Measurements from ENCODE around the gene SH3BP1. TPM values are rescaled to one million over a fixed set of nuclear protein-coding genes. Genes with fewer than 3 reads are reported as not detected.
"Not testable (repeated sequence)": the region's sequence is repeated elsewhere in the genome, so short reads cannot be mapped to it uniquely, and the experiment has no call there.

Gene SH3BP1
- total and polyA plus RNA-seq, 4 experiments from 2014 or later: 17.6 to 89.2 (median 57.1) TPM

DNA sequence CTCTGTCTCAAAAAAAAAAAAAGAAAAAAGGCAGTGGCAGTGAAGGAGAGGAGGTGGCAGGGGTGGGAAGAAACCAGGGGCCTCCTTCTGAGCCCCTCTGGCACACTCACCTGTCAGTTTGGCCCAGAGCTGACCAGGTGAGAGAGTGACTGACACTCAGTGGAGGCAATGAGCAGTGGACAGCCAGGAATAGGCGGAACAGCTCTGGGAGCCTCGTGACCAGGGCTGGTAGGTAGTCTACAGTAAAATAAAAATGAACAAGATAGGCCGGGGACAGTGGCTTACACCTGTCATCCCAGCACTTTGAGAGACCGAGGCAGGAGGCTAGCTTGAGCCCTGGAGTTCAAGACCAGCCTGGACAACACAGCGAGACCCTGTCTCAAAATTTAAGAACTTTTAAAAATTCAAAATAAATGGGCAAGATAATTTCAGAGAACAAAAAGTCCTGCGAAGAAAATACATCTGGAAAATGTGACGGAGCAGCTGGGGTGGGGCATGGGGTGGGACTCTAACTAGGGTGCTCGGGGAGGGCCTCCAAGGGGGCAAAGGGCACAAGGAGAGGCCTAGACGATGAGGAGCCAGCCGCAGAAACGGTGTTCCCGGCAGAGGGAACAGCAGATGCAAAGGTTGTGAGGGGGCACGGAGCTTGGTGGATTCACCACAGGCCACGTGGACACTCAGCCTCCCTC is 15.2 kb downstream of the SH3BP1 start:
- Histone ChIP-seq H3K36me3 (ENCODE audit: insufficient read depth, low read length) (peaks cover 43% of the 10 kb centered on the region), H3K4me3 (ENCODE audit: low read length in 2 of 2) (no peak overlapping the region), H3K27me3 (ENCODE audit: insufficient read depth, low read length) (no peaks in the 10 kb centered on the region), H3K27ac (ENCODE audit: low read depth, low read length) (no peak overlapping the region), H3K9me3 (ENCODE audit: control insufficient read depth in 1 of 2, low read length in 2 of 2) (no peaks in the 10 kb centered on the region), H3K4me1 (ENCODE audit: insufficient read depth, low read length) (peaks cover 15% of the 10 kb centered on the region)
- H3K4me3 Mint-ChIP-seq: no peak overlapping the region
- peaks cover 7 to 41% of the 10 kb centered on the region in 2 donors for H3K36me3 Mint-ChIP-seq
- no peak for DNase-seq
- peaks cover 13 to 24% (median 19%) of the 10 kb centered on the region in 4 donors for H3K4me1 Mint-ChIP-seq
- intact Hi-C loops (cut with micrococcal nuclease): no loop called here
- peak overlapping the region in 3 of 7 donors; percentile 21 to 37 (median 36) for H3K27ac Mint-ChIP-seq
- CTCF ChIA-PET (ENCODE audit: partially characterized antibody): interaction anchor here (12.7 to 17.5 kb wide), 2 partner anchors 11 to 24 kb away, joined by 181 to 221 read pairs; partner anchors contain the start of gene LGALS1
- no peaks in the 10 kb centered on the region for H3K27me3 Mint-ChIP-seq
- no peaks in the 10 kb centered on the region for H3K9me3 Mint-ChIP-seq
- POLR2A ChIA-PET (ENCODE audit: partially characterized antibody): interaction anchor here (9.8 to 13.9 kb wide), 2 partner anchors 14 to 18 kb away, joined by 168 to 348 read pairs; partner anchors contain the start of genes LGALS1 and SH3BP1

GRCh38 chr22:37655252-37655563 is 15.7 kb downstream of the SH3BP1 start:
- intact Hi-C loops (cut with micrococcal nuclease): no loop called here
- Histone ChIP-seq H3K27me3 (ENCODE audit: insufficient read depth, low read length) (no peaks in the 10 kb centered on the region), H3K36me3 (ENCODE audit: insufficient read depth, low read length) (peaks cover 38% of the 10 kb centered on the region), H3K4me3 (ENCODE audit: low read length in 2 of 2) (no peak overlapping the region), H3K9me3 (ENCODE audit: control insufficient read depth in 1 of 2, low read length in 2 of 2) (no peaks in the 10 kb centered on the region), H3K27ac (ENCODE audit: low read depth, low read length) (no peak overlapping the region), H3K4me1 (ENCODE audit: insufficient read depth, low read length) (peaks cover 20% of the 10 kb centered on the region)
- H3K4me1 Mint-ChIP-seq: peaks cover 18 to 29% (median 24%) of the 10 kb centered on the region in 4 donors
- H3K4me3 Mint-ChIP-seq: no peak overlapping the region
- H3K9me3 Mint-ChIP-seq: no peaks in the 10 kb centered on the region
- DNase-seq: peak in 1 of 5 donors; percentile 36
- H3K27ac Mint-ChIP-seq: no peak overlapping the region
- POLR2A ChIA-PET (ENCODE audit: partially characterized antibody): interaction anchor here (9.8 to 13.9 kb wide), 2 partner anchors 14 to 17 kb away, joined by 168 to 348 read pairs; partner anchors contain the start of genes LGALS1 and SH3BP1
- H3K36me3 Mint-ChIP-seq: peaks cover 5 to 37% of the 10 kb centered on the region in 2 donors
- H3K27me3 Mint-ChIP-seq: no peaks in the 10 kb centered on the region
- CTCF ChIA-PET (ENCODE audit: partially characterized antibody): interaction anchor here (12.7 to 17.5 kb wide), 2 partner anchors 12 to 24 kb away, joined by 181 to 221 read pairs; partner anchors contain the start of gene LGALS1

DNA sequence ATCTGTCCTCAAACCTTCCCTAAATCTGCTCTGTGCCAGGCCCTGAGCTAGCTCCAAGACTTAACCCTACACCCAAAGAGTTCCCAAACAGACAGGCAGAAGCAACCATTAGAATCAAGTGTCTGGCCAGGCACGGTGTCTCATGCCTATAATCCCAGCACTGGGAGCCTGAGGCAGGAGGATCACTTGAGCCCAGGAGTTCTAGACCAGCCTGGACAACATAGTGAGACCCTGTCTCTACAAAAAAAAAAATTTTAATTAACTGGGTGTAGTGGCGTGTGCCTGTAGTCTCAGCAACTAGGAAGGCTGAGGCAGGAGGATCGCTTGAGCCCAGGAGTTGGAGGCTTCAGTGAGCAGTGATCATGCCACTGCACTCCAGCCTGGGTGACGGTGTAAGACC is 17.1 kb downstream of the SH3BP1 start:
- H3K9me3 ChIP-seq (ENCODE audit: control insufficient read depth in 1 of 2, low read length in 2 of 2); intact Hi-C loops (cut with micrococcal nuclease); DNase-seq; H3K27me3 Mint-ChIP-seq; H3K9me3 Mint-ChIP-seq; H3K27ac ChIP-seq (ENCODE audit: low read depth, low read length); H3K27me3 ChIP-seq (ENCODE audit: insufficient read depth, low read length); H3K4me3 ChIP-seq (ENCODE audit: low read length in 2 of 2); H3K4me3 Mint-ChIP-seq: not testable (repeated sequence)
- Histone ChIP-seq H3K4me1 (ENCODE audit: insufficient read depth, low read length) (peaks cover 33% of the 10 kb centered on the region), H3K36me3 (ENCODE audit: insufficient read depth, low read length) (peaks cover 25% of the 10 kb centered on the region)
- H3K27ac Mint-ChIP-seq: peak overlapping the region in 5 of 7 donors; percentile 24 to 86 (median 46)
- CTCF ChIA-PET (ENCODE audit: partially characterized antibody): interaction anchor here (0.7 to 17.5 kb wide), 5 partner anchors 13 to 212 kb away, joined by 3 to 221 read pairs (median 10); partner anchors contain the start of gene LGALS1
- peaks cover 5 to 32% of the 10 kb centered on the region in 2 donors for H3K36me3 Mint-ChIP-seq
- POLR2A ChIA-PET (ENCODE audit: partially characterized antibody): interaction anchor here (2.8 to 13.9 kb wide), 5 partner anchors 16 to 29 kb away, joined by 36 to 348 read pairs (median 70); partner anchors contain the start of genes LGALS1 and SH3BP1
- peaks cover 28 to 43% (median 35%) of the 10 kb centered on the region in 4 donors for H3K4me1 Mint-ChIP-seq

- Histone ChIP-seq H3K4me1 (ENCODE audit: insufficient read depth, low read length) (peaks cover 33% of the 10 kb centered on the region), H3K27ac (ENCODE audit: low read depth, low read length) (peak overlapping the region; percentile 63), H3K9me3 (ENCODE audit: control insufficient read depth in 1 of 2, low read length in 2 of 2) (no peaks in the 10 kb centered on the region), H3K36me3 (ENCODE audit: insufficient read depth, low read length) (peaks cover 16% of the 10 kb centered on the region), H3K27me3 (ENCODE audit: insufficient read depth, low read length) (no peaks in the 10 kb centered on the region), H3K4me3 (ENCODE audit: low read length in 2 of 2) (peak overlapping the region; percentile 27 to 41)
- CTCF ChIA-PET (ENCODE audit: partially characterized antibody): interaction anchor here (0.6 to 17.5 kb wide), 24 partner anchors 8 to 206 kb away, joined by 3 to 221 read pairs (median 5); partner anchors contain the start of genes LGALS1, NOL12 and SH3BP1
- DNase-seq: peak in 1 of 5 donors; percentile 34
- POLR2A ChIA-PET (ENCODE audit: partially characterized antibody): interaction anchor here (0.6 to 13.9 kb wide), 18 partner anchors 9 to 413 kb away, joined by 3 to 348 read pairs (median 8); partner anchors contain the start of genes GGA1, LGALS1, NOL12 and RAC2
- peaks cover 5 to 30% of the 10 kb centered on the region in 2 donors for H3K36me3 Mint-ChIP-seq
- H3K27me3 Mint-ChIP-seq: no peaks in the 10 kb centered on the region
- H3K4me1 Mint-ChIP-seq: peaks cover 29 to 49% (median 37%) of the 10 kb centered on the region in 4 donors
- peak overlapping the region; percentile 74 to 94 (median 86) for H3K4me3 Mint-ChIP-seq
- intact Hi-C loops (cut with micrococcal nuclease): loop anchor here (1.0 to 2.0 kb wide), 4 partner anchors 19 to 49 kb away; partner anchors contain the start of genes GGA1 and SH3BP1
- H3K9me3 Mint-ChIP-seq: no peaks in the 10 kb centered on the region
- peak overlapping the region; percentile 85 to 98 (median 93) for H3K27ac Mint-ChIP-seq
These were observed 18.2 kb downstream of the SH3BP1 start for GRCh38 chr22:37657590-37658132.

- intact Hi-C loops (cut with micrococcal nuclease): loop anchor here (1.0 to 2.0 kb wide), 4 partner anchors 19 to 50 kb away; partner anchors contain the start of genes GGA1 and SH3BP1
- peak; percentile 98 for DNase-seq
- Histone ChIP-seq H3K27me3 (ENCODE audit: insufficient read depth, low read length) (no peaks in the 10 kb centered on the region), H3K4me3 (ENCODE audit: low read length in 2 of 2) (peak within 1 kb of the TSS; percentile 27 to 57), H3K4me1 (ENCODE audit: insufficient read depth, low read length) (peaks cover 33% of the 10 kb centered on the region), H3K9me3 (ENCODE audit: control insufficient read depth in 1 of 2, low read length in 2 of 2) (no peaks in the 10 kb centered on the region), H3K27ac (ENCODE audit: low read depth, low read length) (peak within 1 kb of the TSS; percentile 63), H3K36me3 (ENCODE audit: insufficient read depth, low read length) (peaks cover 10% of the 10 kb centered on the region)
- CTCF ChIA-PET (ENCODE audit: partially characterized antibody): interaction anchor here (0.6 to 17.5 kb wide), 23 partner anchors 8 to 205 kb away, joined by 3 to 221 read pairs (median 5); partner anchors contain the start of genes GGA1, LGALS1, NOL12 and SH3BP1
- Mint-ChIP-seq H3K4me1 (peaks cover 29 to 49% (median 37%) of the 10 kb centered on the region in 4 donors), H3K9me3 (no peaks in the 10 kb centered on the region), H3K36me3 (peaks cover 2 to 22% of the 10 kb centered on the region in 2 donors), H3K27ac (peak within 1 kb of the TSS; percentile 85 to 98 (median 93)), H3K27me3 (no peaks in the 10 kb centered on the region), H3K4me3 (peak within 1 kb of the TSS; percentile 82 to 94 (median 86))
- POLR2A ChIA-PET (ENCODE audit: partially characterized antibody): interaction anchor here (0.6 to 13.9 kb wide), 20 partner anchors 10 to 414 kb away, joined by 3 to 348 read pairs (median 6); partner anchors contain the start of genes GGA1, LGALS1, NOL12 and RAC2
These were observed 18.9 kb downstream of the SH3BP1 start, which contains the start of gene PDXP for GRCh38 chr22:37658133-37659065. Gene PDXP (plus strand): TSS chr22:37658723. CDS start chr22:37658783, 60 bp downstream.

Data from CD4-positive, alpha-beta memory T cell (primary cell).